Neural crest cell (in vitro differentiated cells): ENCODE results near the gene FAM9C. TPM values are rescaled to one million over a fixed set of nuclear protein-coding genes. Genes with fewer than 3 reads are reported as not detected.

ENCODE experiments used
- DNase-seq: peaks from one replicate; pipeline ENCODE4 v3.0.0; 2021; ENCODE audit warnings: low read depth, mixed read lengths, low spot score
- H3K27ac Mint-ChIP-seq: one replicate; pipeline ENCODE4 v1.8.0; 2021; ENCODE audit warnings: mild to moderate bottlenecking, mixed read lengths; ENCODE audit not compliant: unreplicated experiment
- H3K27me3 Mint-ChIP-seq: 2 replicates; pipeline ENCODE4 v1.8.0; 2021; ENCODE audit warnings: low read depth, mild to moderate bottlenecking, mixed read lengths
- H3K36me3 Mint-ChIP-seq: 2 replicates; pipeline ENCODE4 v1.8.0; 2021; ENCODE audit warnings: low read depth, mild to moderate bottlenecking, mixed read lengths
- H3K4me1 Mint-ChIP-seq: 2 replicates; pipeline ENCODE4 v1.8.0; 2021; ENCODE audit warnings: mixed read lengths
- H3K4me3 Mint-ChIP-seq: one replicate; pipeline ENCODE4 v1.8.0; 2021; ENCODE audit warnings: mild to moderate bottlenecking, mixed read lengths
- H3K9me3 Mint-ChIP-seq: 2 replicates; pipeline ENCODE4 v1.8.0; 2021; ENCODE audit warnings: mixed read lengths
- total RNA-seq: library from RNA; stranded (reverse); gene quantifications from 2 replicates; pipeline ENCODE4 v1.2.1, GENCODE V29; 2021
- TF ChIP-seq, protein P1 (sequence below): fragments of 200-600 bp; sonication (generic); conservative IDR thresholded peaks from 2 replicates; pipeline ENCODE4 v1.5.0; 2021; ENCODE audit warnings: antibody characterized with exemption, mild to moderate bottlenecking

FAM9C gene
- total RNA-seq, 1 donor from 2014 or later: 0.07 TPM

DNA sequence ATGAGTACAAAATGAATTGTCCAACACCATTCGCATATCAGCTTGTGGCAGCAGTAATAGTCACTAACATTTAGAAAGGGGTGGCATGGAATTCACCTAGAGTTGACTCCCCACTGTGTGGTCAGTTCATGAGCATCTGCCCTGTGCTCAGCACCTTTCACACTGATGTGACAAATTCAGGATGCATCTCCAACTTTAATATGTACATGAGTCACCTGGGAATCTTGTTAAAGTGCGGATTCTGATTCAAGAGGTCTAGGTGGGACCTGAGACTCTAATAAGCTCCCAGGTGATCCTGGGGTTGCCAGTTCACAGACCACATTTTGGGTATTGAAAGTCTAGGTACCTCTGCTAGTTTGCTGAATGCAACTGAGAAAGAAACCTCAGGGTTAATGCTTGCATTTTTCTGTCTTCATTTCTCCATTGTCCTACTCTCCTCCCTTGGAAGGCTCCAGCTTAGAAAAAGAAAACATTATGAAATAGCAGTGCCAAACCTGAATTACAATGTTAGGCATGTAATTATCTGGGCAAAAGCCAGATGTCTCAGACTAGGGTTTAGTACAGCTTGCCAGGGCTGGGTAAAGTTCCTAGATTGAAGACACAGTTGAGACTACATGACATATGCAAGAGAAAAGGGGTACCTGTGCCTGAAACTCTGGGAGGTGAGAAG is 36.8 kb downstream of the FAM9C start:
- Mint-ChIP-seq H3K9me3 (peaks cover 6% of the 10 kb centered on the region), H3K27ac (no peak overlapping the region), H3K4me1 (peaks cover 10% of the 10 kb centered on the region), H3K36me3 (no peaks in the 10 kb centered on the region), H3K27me3 (no peaks in the 10 kb centered on the region), H3K4me3 (no peak overlapping the region)
- TF ChIP-seq, protein P1, sequence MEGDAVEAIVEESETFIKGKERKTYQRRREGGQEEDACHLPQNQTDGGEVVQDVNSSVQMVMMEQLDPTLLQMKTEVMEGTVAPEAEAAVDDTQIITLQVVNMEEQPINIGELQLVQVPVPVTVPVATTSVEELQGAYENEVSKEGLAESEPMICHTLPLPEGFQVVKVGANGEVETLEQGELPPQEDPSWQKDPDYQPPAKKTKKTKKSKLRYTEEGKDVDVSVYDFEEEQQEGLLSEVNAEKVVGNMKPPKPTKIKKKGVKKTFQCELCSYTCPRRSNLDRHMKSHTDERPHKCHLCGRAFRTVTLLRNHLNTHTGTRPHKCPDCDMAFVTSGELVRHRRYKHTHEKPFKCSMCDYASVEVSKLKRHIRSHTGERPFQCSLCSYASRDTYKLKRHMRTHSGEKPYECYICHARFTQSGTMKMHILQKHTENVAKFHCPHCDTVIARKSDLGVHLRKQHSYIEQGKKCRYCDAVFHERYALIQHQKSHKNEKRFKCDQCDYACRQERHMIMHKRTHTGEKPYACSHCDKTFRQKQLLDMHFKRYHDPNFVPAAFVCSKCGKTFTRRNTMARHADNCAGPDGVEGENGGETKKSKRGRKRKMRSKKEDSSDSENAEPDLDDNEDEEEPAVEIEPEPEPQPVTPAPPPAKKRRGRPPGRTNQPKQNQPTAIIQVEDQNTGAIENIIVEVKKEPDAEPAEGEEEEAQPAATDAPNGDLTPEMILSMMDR: no peak
- no peak for DNase-seq

DNA sequence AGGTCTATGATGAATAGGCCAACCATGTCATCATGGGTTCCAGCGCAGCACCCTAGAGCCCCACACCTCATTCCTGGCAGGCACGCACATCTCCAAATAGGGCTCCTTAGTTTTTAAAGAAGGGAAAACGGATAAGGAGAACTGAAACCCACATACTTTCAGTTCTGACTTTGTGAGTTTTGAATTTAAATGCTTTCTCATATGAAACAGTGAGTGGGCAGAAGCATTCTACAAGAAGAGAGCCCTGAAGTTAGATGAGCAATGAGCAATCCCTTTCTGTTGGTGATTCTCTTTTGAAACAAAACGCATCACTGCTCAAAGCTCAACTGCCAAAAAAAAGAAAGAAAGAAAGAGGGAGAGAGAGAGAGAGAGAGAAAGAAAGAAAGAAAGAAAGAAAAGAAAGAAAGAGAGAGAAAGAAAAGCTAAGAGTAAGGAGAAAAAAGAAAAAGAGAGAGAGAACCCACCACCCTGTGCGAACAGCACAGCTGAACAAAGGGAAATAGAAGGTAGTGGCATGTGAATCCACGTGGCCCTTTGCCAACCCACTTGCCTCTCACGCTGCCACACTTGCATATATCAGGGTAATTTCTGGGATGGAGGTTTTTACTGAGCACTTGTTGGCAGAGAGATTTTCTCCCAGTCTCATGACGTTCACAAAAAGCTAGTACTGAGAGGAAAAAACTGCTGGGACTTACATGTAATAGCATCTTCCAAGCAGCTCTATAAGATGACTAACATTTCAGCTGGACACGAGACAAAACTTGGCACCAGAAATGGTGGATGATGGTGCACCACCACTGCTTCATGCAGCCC is 38.6 kb downstream of the FAM9C start:
- TF ChIP-seq, protein P1: no peak
- H3K4me1 Mint-ChIP-seq: peaks cover 12% of the 10 kb centered on the region
- H3K27me3 Mint-ChIP-seq: no peaks in the 10 kb centered on the region
- DNase-seq: no peak
- H3K4me3 Mint-ChIP-seq: no peak overlapping the region
- H3K9me3 Mint-ChIP-seq: peaks cover 3% of the 10 kb centered on the region
- H3K36me3 Mint-ChIP-seq: no peaks in the 10 kb centered on the region
- H3K27ac Mint-ChIP-seq: no peak overlapping the region

DNA sequence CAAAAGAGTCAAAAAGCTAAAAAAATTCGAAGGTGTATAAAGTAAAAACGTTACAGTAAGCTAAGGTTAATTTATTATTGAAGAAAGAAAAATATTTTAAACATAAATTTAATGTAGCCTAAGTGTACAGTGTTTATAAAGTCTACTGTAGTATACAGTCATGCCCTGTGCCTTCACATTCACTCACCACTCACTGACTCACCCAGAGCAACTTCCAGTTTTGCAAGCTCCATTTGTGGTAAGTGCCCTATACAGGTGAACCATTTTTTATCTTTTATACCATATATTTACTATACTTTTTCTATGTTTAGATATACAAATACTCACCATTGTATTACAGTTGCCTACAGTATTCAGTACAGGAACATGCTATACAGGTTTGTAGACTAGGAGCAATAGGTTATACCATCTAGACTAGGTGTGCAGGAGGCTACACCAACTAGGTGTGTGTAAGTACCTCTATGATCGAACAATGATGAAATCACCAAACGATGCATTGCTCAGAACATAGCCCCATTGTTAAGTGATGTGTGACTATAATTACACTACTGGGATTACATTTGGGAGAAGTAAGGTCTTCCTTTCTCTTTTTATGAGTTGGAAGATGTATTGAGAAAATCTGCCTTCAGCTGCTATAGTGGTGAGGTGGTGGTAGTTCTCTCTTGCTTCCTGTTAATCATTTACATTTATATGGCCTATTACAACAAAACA is 42.3 kb downstream of the FAM9C start:
- H3K9me3 Mint-ChIP-seq: no peaks in the 10 kb centered on the region
- TF ChIP-seq, protein P1: no peak
- H3K4me1 Mint-ChIP-seq: peaks cover 38% of the 10 kb centered on the region
- no peaks in the 10 kb centered on the region for H3K27me3 Mint-ChIP-seq
- H3K27ac Mint-ChIP-seq: no peak overlapping the region
- DNase-seq: no peak
- H3K4me3 Mint-ChIP-seq: no peak overlapping the region
- no peaks in the 10 kb centered on the region for H3K36me3 Mint-ChIP-seq

DNA sequence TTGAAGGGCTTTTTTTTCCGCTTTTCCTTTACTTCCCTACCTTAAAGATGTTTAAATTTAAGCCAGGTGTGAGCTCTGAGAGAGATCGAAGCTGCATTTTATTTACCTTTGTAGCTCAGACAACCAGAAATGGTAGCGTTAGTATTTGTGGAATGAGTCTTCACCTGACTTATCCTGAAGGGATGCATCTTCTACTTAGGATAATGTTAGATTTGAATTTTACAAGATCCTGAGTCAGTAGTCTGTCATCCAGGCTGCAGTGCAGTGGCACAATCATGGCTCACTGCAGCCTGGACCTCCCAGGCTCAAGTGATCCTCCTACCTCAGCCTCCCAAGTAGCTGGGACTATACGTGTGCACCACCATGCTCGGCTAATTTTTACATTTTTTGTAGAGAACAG is 43.3 kb downstream of the FAM9C start:
- Mint-ChIP-seq H3K9me3 (no peaks in the 10 kb centered on the region), H3K27me3 (no peaks in the 10 kb centered on the region), H3K27ac (no peak overlapping the region), H3K36me3 (no peaks in the 10 kb centered on the region), H3K4me3 (no peak overlapping the region), H3K4me1 (peaks cover 38% of the 10 kb centered on the region)
- no peak for DNase-seq
- TF ChIP-seq, protein P1: no peak

DNA sequence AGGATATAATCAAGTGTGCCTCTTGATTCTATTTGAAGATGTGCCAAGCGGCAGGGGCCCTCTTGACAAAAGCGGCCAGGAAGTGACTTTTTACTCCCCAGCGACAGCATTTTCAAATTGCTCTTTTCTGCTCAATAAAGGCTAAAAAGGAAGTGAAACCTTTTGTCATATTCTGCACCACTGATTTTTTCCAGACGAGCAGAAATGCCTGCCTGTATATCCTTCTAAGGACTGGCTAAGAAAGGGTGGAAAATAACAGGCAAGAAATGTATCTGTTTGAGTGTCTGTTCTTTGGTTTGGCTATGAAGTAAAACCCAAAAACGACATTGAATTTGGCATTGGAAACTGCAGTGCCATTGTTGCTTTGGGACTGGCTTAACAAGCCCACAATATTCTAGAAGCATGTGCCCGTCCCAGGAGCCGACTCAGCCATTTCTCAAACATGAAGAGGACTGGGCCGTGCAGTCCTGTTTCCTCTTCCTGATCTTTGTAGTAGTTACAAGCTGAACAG is 44.1 kb downstream of the FAM9C start:
- Mint-ChIP-seq H3K4me1 (peaks cover 38% of the 10 kb centered on the region), H3K36me3 (no peaks in the 10 kb centered on the region), H3K9me3 (peaks cover 2% of the 10 kb centered on the region), H3K27ac (peak overlapping the region; percentile 23), H3K27me3 (no peaks in the 10 kb centered on the region), H3K4me3 (no peak overlapping the region)
- TF ChIP-seq, protein P1: no peak
- no peak for DNase-seq
